D721Med (cell line): ENCODE results near the gene PSG5.
"Not testable (repeated sequence)": the region's sequence is repeated elsewhere in the genome, so short reads cannot be mapped to it uniquely, and the experiment has no call there.

Source experiments
- DNase-seq: peaks from one replicate; pipeline ENCODE4 v3.0.0; 2011; ENCODE audit warnings: low spot score; ENCODE audit not compliant: insufficient read length
- FAIRE-seq: peaks from 2 replicates; lab custom pipeline; 2011; peaks lifted over from hg19 to GRCh38; lab: Jason Lieb, UNC
- CTCF ChIP-seq: IDR thresholded peaks from 2 replicates; pipeline ENCODE4 v1.5.1; 2012; ENCODE audit warnings: mild to moderate bottlenecking, control low read depth; ENCODE audit not compliant: insufficient read depth; ENCODE audit errors: missing control alignments

The PSG5 gene

DNA sequence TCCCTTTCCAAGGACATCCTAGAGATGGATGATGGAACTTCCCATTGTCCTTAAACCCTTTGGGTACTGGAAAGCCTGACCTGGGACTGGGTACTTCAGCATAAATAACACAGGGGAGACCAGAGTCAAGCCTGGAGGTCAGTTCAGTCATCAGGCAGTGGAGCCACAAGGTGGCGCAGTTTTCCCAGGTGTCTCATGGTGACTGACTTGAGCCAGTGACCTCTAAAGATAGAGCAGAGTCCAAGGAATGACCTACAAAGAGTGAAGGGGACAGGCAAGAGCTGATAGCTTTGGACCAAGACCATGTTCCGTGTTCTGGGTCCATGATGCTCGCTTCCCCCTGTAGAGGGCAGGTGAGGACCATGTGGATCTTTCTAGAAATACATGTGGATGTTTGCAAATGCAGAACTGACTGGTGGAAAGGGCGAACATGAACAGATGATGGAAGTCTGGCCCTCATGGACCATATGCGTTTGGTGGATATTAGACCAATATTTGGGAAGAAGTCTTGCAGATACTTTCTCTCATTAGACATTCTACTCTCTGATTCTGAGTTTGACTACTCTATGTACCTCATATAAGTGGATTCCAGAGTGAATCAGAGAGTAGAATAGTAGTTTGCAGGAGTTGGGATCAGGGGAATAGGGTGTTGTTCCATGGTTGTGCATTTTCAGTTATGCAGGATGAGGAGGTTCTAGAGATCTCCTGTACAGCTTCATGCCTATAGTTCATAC lies 12.5 kb upstream of the PSG5 start:
- DNase-seq, FAIRE-seq: not testable (repeated sequence)

- FAIRE-seq, DNase-seq: not testable (repeated sequence)
These were observed 11.5 kb upstream of the PSG5 start for GRCh38 chr19:43197666-43198397.

DNA sequence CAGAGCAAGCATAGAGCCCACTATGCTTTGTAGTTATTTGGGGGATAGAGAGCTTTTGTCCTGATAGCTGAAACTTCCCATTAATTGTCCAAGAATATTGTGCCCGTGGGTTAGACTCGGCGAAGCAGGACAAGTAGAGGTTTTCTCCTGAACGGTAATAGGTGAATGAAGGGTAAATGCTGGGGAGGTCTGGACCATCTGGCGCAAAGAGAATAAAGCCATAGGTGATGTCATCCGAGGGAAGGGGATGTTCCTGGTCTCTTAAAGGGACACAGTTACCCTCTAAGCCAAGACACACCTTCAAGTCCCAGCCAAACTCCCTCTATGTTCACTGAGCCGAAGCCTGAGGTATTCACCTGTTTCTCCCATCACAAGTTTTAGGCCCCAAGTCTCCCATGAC lies 8.1 kb upstream of the PSG5 start:
- not testable (repeated sequence) for DNase-seq, FAIRE-seq

DNA sequence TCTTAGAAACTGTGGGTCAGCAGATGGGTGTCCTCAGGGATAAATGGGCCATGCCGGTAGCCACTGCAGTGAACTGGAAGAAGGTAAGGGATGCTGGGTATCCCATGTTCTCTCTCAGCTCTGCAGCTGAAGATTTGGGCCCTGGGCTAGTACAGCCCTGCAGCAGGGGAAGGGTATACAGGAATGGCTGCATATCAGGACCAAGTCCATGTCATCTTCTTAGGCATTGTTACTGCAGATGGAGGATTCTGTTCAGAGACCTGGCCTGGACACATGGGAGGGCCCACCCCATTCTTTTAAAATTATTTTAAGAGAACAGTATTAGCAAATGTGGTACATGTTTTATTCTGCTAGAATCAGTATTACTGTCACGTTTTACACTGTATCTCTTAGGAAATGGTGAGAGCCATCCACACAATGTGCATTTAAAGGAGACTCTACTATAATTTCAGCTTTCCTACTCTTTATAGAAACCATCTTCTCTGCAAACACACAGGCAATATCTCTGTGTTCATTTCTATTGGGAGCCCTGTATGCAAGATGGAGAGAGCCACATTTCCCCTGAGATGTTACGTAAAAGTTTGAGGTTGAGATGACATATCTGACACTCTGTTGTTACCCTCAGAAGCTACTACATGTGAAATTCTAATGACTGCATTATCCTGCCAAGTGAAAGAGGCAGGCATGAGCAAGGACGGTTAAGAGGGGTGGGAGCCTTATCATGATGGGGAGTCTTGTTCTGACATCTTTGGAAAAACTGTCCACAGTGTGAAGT lies 6.2 kb upstream of the PSG5 start:
- DNase-seq, FAIRE-seq: not testable (repeated sequence)

DNA sequence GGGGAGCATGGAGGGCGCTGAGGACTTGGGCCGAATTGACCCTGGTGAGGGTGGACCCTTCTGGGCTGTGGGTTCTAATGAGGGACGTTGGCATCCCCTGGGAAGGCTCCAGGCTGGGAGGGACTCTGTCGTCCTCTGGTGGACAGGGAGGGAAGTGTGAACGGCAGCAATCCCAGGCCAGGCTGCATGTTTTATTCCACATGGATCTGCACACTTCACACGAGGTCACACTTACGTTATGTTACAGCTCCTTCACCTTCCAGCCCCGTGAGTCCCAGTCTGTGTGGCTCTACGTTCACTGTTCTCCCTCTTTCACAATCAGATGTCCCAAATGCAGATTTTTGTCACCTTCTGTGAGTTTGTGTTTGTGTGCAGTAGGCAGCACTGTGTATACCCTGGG lies 1.8 kb upstream of the PSG5 start:
- not testable (repeated sequence) for FAIRE-seq, DNase-seq

GRCh38 chr19:43181869-43182771 lies 4.2 kb downstream of the PSG5 start:
- FAIRE-seq, DNase-seq: not testable (repeated sequence)

DNA sequence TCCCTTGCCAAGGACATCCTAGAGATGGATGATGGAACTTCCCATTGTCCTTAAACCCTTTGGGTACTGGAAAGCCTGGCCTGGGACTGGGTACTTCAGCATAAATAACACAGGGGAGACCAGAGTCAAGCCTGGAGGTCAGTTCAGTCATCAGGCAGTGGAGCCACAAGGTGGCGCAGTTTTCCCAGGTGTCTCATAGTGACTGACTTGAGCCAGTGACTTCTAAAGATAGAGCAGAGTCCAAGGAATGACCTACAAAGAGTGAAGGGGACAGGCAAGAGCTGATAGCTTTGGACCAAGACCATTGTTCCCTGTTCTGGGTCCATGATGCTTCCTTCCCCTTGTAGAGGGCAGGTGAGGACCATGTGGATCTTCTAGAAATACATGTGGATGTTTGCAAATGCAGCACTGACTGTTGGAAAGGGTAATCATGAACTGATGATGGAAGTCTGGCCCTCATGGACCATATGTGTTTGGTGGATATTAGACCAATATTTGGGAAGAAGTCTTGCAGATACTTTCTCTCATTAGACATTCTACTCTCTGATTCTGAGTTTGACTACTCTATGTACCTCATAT lies 6.7 kb downstream of the PSG5 start:
- FAIRE-seq: not testable (repeated sequence)

GRCh38 chr19:43178577-43178976 lies 7.8 kb downstream of the PSG5 start:
- not testable (repeated sequence) for FAIRE-seq, DNase-seq

More for the DNA sequence above, 6.7 kb downstream of the PSG5 start:
- not testable (repeated sequence) for DNase-seq

DNA sequence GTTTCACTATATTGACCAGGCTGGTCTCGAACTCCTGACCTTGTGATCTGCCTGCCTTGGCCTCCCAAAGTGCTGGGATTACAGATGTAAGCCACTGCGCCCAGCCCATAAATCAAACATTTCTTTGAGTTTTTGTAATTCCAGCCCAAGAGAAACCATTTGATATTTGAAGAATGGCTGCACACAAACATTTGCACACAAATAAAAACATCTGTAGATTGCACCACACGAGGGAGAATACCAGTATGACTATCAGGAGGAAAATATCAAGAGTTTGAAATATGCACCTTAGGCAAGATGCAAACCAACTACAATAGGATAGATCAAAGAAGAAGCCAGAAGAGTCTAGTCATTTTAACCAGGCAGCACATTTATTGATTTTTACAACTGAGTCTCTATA lies 20.4 kb downstream of the PSG5 start:
- not testable (repeated sequence) for FAIRE-seq, DNase-seq

GRCh38 chr19:43163135-43163534 lies 23.2 kb downstream of the PSG5 start:
- not testable (repeated sequence) for DNase-seq, FAIRE-seq

GRCh38 chr19:43162261-43162660 lies 24.1 kb downstream of the PSG5 start:
- not testable (repeated sequence) for DNase-seq, FAIRE-seq

DNA sequence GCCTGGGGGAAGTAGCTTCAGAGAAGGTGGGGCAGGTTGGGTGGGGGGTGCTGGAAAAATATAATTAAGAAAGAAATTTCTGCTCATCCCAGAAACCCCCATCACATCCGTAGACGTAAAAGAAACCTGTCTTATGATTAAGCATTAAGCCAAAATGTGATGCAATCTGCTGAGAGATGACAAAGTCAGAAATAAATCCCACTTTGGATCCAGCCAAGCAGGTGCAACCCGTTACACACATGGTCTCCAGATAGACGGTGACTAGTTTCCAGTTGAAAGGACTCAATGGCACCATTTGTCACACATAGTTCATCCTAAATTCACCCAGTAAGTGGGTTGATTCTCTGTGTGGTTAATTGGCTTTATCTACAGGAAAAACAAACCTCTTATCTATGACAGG lies 34.1 kb downstream of the PSG5 start:
- FAIRE-seq (no peak), DNase-seq (no peak)
- no peak for TF ChIP-seq CTCF

GRCh38 chr19:43149788-43150187 lies 36.5 kb downstream of the PSG5 start:
- not testable (repeated sequence) for DNase-seq, FAIRE-seq
